Raji (cell line): ENCODE data around the gene FKBP4.
A peak's percentile ranks its signal among the peaks of the same experiment; 100 is the strongest.

Experiments used
- POLR2A ChIP-seq: IDR thresholded peaks from 2 replicates; pipeline ENCODE4 v1.6.1; 2011; ENCODE audit warnings: low read depth, low read length, control low read depth; ENCODE audit not compliant: insufficient read depth

Gene FKBP4, protein sequence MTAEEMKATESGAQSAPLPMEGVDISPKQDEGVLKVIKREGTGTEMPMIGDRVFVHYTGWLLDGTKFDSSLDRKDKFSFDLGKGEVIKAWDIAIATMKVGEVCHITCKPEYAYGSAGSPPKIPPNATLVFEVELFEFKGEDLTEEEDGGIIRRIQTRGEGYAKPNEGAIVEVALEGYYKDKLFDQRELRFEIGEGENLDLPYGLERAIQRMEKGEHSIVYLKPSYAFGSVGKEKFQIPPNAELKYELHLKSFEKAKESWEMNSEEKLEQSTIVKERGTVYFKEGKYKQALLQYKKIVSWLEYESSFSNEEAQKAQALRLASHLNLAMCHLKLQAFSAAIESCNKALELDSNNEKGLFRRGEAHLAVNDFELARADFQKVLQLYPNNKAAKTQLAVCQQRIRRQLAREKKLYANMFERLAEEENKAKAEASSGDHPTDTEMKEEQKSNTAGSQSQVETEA

DNA sequence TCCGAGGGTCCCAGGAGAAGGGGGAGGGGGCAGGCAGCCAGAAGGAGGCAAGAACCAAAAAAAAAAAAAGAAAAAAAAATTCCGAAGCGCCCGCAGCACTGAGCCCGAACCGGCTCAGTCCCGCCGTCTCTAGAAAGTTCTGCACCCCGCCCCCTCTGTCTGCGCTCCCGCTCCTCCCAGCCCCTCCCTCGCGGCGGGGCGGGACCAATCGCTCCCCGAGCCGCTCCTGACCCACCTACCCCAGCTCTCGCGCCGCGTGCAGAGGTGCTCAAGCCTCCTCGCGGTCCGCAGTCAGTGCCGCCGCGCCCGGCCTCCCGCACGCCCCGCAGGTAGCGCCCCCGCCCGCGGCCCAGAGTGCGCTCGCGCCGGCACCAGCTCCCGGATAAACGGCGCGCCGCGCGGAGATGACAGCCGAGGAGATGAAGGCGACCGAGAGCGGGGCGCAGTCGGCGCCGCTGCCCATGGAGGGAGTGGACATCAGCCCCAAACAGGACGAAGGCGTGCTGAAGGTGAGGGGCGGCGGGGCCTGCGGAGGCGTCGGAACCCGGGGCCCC is at the start of gene FKBP4:
Gene FKBP4 (plus strand): TSS at position 235 of the 554 bp plus-strand sequence. CDS start 170 bp downstream, at position 405.
- TF ChIP-seq POLR2A = peak; percentile 96

DNA sequence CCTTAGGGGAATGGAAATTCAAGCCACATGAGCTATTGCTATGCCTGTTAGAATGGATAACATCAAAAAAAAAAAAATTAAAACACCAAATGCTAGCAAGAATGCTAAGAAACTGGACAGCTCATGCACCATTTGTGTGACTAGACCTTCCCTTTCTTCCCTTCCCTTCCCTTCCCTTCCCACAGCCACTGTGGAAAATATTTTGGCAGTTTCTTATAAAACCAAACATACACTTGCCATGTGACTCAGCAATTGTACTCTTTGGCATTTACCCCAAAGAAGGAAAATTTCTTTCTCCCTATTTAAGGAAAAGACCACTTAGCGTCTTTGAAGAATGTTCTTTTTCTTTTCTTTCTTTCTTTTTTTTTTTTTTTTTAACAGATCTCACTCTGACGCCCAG is 49.1 kb upstream of the FKBP4 start:
- no peak for TF ChIP-seq POLR2A

DNA sequence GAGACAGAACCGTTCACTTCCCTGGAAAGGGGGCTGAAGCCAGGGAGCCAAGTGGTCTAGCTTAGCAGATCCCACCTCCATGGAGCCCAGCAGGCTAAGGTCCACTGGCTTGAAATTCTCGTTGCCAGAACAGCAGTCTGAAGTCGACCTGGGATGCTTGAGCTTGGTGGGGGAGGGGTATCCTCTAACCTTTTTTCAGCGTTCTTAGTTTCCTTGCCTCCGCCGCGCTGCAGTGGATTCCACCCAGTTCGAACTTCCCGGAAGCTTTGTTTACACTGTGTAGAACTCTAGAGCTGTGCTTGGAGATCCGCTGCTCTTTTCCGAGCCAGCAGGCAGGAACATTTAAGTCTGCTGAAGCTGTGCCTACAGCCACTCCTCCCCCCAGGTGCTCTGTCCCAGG is 45.2 kb upstream of the FKBP4 start:
- no peak for TF ChIP-seq POLR2A

DNA sequence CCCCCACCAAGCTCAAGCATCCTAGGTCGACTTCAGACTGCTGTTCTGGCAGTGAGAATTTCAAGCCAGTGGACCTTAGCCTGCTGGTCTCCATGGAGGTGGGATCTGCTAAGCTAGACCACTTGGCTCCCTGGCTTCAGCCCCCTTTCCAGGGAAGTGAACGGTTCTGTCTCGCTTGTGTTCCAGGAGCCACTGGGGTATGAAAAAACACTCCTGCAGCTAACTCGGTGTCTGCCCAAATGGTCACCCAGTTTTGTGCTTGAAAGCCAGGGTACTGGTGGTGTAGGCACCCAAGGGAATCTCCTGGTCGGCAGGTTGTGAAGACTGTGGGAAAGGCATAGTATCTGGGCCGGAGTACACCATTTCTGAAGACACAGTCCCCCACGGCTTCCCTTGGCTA is 44.6 kb upstream of the FKBP4 start:
- no peak for TF ChIP-seq POLR2A

DNA sequence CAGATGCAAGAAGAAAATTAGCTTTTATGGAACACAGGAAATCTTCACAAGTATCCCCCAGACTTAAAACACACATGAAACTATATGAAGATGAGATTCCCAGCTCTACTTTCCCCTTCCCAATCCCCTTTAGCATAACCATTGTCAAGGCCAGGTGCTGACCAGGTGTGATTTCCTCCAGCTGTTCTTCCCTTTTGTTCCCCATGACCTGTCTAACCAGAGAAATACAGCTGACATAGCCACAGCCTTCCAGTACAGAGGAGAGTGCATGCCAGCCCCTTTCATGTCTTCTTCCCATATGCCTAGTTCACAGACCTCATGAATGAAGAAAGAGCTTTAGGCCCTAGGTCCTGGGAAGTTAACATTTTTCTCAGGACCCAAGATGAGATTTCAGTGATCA is 43.5 kb upstream of the FKBP4 start:
- TF ChIP-seq POLR2A = no peak

DNA sequence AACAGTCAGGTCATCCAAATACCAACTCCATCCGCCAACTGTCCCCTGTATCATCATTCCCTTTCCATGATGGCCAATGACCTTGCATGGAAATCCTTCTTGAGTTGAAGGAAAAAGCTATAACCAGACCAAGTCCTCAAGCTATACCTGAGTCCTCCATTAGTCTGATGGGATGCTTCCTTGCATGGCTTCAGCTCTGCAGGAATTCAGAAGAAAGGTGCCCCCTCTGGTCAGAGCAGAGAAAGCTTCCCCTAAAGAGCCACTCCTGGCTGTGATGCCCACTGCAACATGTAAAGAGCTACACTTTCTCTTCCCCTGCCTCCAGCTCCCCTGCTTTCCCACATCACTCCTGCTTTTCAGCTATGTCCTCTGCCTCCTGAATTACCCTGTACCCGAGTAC is 43.1 kb upstream of the FKBP4 start:
- no peak for TF ChIP-seq POLR2A

DNA sequence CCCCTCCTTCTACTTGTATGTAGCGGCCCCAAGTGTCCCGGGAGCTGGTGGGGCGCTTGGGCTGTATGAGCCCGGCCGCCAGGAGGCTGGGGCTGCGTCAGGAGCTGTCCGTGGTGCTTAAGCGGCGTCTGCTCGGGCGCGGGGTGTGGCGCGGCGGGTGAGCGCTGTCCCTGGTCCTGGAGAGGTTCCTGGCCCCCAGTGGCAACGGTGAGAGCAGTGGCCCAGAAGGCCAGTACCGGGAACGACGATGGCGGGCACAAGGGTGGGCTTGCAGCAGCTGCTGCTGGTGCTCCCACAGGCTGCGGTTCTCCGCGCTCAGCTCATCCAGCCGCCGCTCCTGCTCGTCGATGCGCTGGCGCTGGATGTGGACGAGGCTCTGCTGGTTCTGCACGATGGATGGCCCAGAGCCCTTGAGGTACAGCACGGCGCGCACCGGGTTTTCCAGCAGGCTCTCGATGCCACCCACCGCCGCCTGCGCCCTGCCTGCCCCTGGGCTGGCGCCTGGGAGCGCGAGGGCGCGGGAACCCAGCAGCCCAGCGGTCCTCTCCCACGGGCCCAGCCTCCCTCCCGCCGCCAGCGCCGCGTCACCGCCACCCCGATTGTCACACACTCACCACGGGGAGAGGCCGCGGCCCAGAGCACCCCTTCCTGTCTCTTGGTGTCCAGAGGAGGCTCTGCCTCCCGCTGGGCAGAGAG is 41.9 kb upstream of the FKBP4 start:
- TF ChIP-seq POLR2A = no peak

DNA sequence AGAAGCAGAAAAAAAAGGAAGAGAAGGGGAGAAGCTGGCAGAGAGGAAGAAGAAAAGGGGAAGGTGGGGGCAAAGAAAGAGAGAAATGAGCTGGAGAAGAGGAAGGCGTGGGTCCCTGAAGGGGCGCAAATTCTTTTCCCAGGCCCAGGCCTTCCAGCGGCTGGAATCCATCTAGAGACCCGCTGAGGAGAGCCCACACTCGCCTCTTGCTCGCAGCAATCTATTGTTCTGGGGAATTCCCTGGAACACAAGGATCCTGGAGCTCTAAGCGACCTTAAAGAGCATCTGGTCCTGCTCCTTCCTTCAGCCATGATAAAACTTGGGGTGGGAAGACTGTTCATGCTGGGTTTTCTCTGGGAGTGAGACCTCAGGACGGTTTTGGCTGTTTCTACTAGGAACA is 41.2 kb upstream of the FKBP4 start:
- TF ChIP-seq POLR2A = no peak

DNA sequence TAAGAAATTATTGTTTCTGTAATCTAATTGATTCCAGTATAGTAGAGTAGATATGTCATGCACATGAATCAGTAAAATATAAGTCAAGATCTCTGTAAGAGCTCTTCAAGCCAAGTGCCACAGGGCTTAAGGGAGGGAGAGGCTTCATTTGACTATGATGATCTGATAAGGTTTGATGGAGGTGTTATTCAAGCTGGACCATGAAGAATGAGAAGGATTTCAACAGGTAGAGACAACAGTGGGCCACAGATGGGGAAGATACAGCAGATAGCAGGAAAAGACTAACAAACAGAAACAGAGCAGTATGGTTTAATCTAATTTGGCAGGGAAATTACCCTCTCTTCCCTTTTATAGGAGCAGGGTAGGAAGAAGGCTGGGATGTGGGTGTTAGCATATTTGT is 40.6 kb upstream of the FKBP4 start:
- no peak for TF ChIP-seq POLR2A

DNA sequence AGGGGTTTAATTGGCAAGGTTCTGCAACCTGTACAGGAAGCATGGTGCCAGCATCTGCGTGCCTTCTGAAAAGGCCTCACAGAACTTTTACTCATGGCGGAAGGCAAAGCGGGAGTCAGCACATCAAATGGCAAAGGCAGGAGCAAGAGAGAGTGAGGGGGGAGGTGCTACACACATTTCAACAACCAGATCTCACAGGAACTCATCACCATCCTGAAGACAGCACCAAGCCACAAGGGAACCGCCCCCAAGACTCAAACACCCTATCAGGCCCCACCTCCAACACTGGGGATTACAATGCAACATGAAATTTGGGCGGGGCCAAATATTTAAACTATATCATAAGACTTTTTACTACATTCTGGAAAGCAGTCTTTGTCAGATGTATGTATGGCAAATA is 38.0 kb upstream of the FKBP4 start:
- TF ChIP-seq POLR2A = no peak

DNA sequence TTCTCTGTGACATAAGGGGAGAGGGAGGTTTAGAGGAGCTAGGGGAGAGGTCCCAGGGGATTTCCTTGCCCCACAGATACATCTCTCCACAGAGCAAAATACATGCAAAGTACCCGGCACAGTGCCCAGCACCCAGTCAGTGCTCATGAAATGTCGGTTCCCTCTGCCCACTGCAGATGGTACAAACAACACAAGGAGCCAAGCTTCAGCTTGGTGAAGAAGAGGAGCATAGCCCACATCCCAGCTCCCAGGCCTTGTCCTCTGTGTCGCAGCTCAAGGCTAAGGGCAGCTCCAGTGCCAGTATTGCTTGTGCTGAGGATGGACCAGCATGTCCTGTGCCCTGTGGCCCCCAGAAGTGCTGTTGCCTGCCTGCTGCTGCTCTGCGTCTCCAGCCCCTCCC is 35.0 kb upstream of the FKBP4 start:
- TF ChIP-seq POLR2A = no peak

DNA sequence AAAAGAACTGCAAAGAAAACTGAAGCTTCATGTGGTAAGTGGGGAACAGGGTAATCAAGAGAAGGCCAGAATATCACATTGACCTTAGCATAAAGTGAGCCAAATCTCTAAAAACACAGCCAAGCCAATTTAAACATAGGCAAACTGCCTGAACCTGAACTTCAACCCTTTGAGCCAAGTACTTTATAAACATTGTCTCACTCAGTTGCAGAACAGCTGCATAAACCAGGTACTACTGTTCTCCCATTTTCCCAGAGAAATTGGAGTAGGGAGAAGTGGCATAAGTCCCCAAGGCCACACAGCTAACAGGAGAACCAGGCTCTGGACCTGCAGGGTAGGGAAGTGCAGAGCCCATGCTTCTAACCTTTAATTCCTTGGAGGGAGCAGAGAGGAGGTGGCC is 30.4 kb upstream of the FKBP4 start:
- TF ChIP-seq POLR2A = no peak

DNA sequence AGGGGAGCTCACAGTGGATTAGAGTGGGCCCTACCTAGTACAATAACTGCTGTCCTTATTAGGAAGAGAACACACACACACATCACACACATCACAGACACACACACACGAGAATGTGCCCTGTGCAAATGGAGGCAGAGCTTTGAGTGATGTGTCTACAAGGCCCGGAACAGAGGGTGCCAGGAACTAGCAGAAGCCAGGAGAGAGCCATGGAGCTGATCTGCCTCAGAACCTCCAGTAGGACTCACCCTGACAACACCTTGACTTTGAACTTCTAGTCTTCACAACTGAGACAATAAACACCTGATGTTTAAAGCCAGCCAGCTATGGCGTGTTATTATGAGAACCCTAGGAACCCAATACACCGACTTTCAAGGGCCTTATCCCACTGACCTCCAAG is 29.7 kb upstream of the FKBP4 start:
- no peak for TF ChIP-seq POLR2A

DNA sequence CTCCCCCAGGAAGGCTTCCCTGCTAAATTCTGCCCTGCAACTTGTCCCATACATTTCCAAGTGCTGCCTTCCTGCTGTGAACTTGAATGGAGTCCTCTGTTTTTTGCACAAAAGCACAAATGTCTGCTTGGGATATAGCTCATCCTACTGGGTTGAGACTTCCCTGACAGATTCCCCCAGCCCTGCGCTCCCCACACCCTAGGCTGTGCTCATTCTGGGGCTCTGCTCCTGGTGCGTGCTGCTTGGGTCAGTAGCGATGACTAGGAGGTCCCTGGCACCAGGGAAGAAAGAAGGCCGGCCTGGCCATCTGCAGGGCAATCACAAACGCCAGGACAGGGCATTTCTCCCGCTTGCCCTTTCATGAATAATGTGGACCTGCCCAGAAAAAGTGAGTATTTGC is 29.2 kb upstream of the FKBP4 start:
- no peak for TF ChIP-seq POLR2A

DNA sequence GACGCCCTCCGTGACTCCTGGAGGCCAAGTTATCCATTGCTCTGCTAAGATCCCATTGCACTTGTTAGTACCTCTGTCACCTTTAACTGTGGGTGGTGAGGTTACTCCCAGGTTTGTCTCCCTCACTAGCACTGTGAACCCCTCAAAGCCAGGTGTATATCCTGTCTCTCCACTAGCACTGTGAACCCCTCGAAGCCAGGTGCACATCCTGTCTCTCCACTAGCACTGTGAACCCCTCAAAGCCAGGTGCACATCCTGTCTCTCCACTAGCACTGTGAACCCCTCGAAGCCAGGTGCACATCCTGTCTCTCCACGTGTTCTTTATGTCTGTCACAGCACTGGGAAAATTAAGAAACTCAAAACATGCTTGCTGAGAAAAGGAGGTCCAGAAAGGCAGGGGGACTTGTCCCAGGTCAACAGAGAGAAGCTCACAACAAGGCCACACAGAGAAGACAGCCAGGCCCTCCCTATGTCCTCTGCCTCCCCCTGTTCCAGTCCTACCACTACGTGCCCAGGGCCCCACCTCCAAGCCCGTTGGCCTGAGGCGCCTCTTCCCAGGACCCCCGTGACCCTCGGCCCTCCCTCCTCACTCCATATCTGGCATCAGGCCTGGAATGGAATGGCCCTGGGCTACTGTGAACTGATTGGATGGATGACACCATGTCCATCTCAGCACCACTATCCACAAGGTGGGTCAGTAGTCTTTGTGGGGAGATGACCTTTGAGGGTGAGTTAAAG is 26.4 kb upstream of the FKBP4 start:
- no peak for TF ChIP-seq POLR2A
